ENCODE results near the gene TSFM. TPM values are rescaled to one million over a fixed set of nuclear protein-coding genes. Genes with fewer than 3 reads are reported as not detected.

TSFM gene
- total and polyA plus RNA-seq, 2 of the 4 experiments (the other 2 are of a cell fraction) = 11.5 to 14.0 TPM

- Histone ChIP-seq H2BK120ac (ENCODE audit: low read depth, low read length) (no peak within 1 kb of the TSS), H2BK15ac (ENCODE audit: low read depth, low read length) (no peak within 1 kb of the TSS), H2AK5ac (ENCODE audit: low read depth, low read length) (no peak within 1 kb of the TSS), H2BK5ac (ENCODE audit: low read depth, low read length, poor library complexity, severe bottlenecking) (no peak within 1 kb of the TSS), H3K23ac (ENCODE audit: low read depth, low read length) (peak within 1 kb of the TSS; percentile 71; the same call in 1 of the 2 replicates), H3K4me3 (ENCODE audit: insufficient read depth, low read depth, low read length) (peak within 1 kb of the TSS; percentile 10), H3K18ac (ENCODE audit: low read depth, low read length) (no peak within 1 kb of the TSS), H3K14ac (replicated peaks; ENCODE audit: low read depth, low read length) (no peak within 1 kb of the TSS), H3K56ac (ENCODE audit: extremely low read depth, insufficient read depth, low read length) (no peak within 1 kb of the TSS), H3K4ac (ENCODE audit: low read depth, low read length) (no peak within 1 kb of the TSS), H2AK9ac (replicated peaks; ENCODE audit: low read depth, low read length, poor library complexity) (no peak within 1 kb of the TSS), H4K20me1 (ENCODE audit: insufficient read depth, low read length) (no peaks in the 10 kb centered on the region), H4K91ac (ENCODE audit: insufficient read depth, low read depth, low read length) (no peak within 1 kb of the TSS), H4K5ac (ENCODE audit: low read depth, low read length) (no peak within 1 kb of the TSS), H3K27ac (ENCODE audit: insufficient read depth, low read length) (no peak within 1 kb of the TSS), H3K27me3 (ENCODE audit: control insufficient read depth, insufficient read depth, low read length) (peaks cover 43% of the 10 kb centered on the region), H2BK20ac (ENCODE audit: low read depth, low read length) (no peak within 1 kb of the TSS), H2AFZ (replicated peaks; ENCODE audit: low read length, poor library complexity) (peak within 1 kb of the TSS; percentile 82), H3K79me1 (ENCODE audit: low read depth in 1 of 2, low read length in 2 of 2) (peaks cover 10 to 14% of the 10 kb centered on the region in 2 experiments; a peak in 3 of 4 replicates), H3K4me1 (ENCODE audit: control insufficient read depth, insufficient read depth, low read length) (peaks cover 11% of the 10 kb centered on the region; the same call in 1 of the 2 replicates), H3K4me2 (ENCODE audit: low read depth, low read length) (peak within 1 kb of the TSS; percentile 70), H3K9ac (ENCODE audit: low read depth, low read length) (no peak within 1 kb of the TSS), H4K8ac (ENCODE audit: low read depth in 2 of 2, low read length in 2 of 2) (no peak within 1 kb of the TSS), H3K9me3 (ENCODE audit: control insufficient read depth, insufficient read depth, low read length) (peaks cover 2% of the 10 kb centered on the region; the same call in 1 of the 2 replicates), H3K36me3 (ENCODE audit: control insufficient read depth, insufficient read depth, low read length) (peaks cover 1% of the 10 kb centered on the region; the same call in 1 of the 2 replicates), H3K9me1 (ENCODE audit: insufficient read depth, low read length) (peaks cover 9% of the 10 kb centered on the region)
- peak; percentile 30 for ATAC-seq (ENCODE audit: low read depth)
- TF ChIP-seq, protein P1, sequence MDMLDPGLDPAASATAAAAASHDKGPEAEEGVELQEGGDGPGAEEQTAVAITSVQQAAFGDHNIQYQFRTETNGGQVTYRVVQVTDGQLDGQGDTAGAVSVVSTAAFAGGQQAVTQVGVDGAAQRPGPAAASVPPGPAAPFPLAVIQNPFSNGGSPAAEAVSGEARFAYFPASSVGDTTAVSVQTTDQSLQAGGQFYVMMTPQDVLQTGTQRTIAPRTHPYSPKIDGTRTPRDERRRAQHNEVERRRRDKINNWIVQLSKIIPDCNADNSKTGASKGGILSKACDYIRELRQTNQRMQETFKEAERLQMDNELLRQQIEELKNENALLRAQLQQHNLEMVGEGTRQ (IDR thresholded peaks at IDR 0.05; ENCODE audit: low read depth, low read length) = no peak
- no peak for TF ChIP-seq MAFK (IDR thresholded peaks at IDR 0.05; ENCODE audit: low read depth, low read length)
- TF ChIP-seq CEBPB (IDR thresholded peaks at IDR 0.05; ENCODE audit: low read depth, low read length) = peak; percentile 36; the same call in 1 of the 2 replicates
- TF ChIP-seq BHLHE40 (IDR thresholded peaks at IDR 0.05; ENCODE audit: low read depth, low read length) = no peak
- TF ChIP-seq MAZ (IDR thresholded peaks at IDR 0.05; ENCODE audit: borderline replicate concordance, low read depth, low read length) = no peak
- intact Hi-C loops (cut with micrococcal nuclease) (no loop called here), dilution Hi-C loops (cut with HindIII; ENCODE audit: low sequenced_read_pairs, unreplicated experiment) (no loop called here), in situ Hi-C loops (cut with MboI; ENCODE audit: low sequenced_read_pairs) (no loop called here)
- 11% methylated on average over 24 of the region's 38 CpGs; no CpG with 5 or more reads in 1 of the 2 experiments for WGBS, 2 experiments (ENCODE audit: extremely low coverage in 2 of 2, insufficient read length in 1 of 2)
- BruUV-seq (replicated peaks) = no TSS peak
- CTCF ChIA-PET = interaction anchor here (0.7 kb wide), 1 partner anchor 11 kb away, joined by 3 read pairs; no protein-coding TSS in a partner anchor
- POLR2A ChIA-PET (ENCODE audit: unreplicated experiment) = no interaction called here
- peak; percentile 7 for DNase-seq
Measured at GRCh38 chr12:57766464-57767304, 15.9 kb upstream of the TSFM start, which contains the start of gene CYP27B1. Gene CYP27B1, minus strand, starts transcription at chr12:57767078. Its CDS starts 37 bp downstream, at chr12:57767041.
